ENCODE results near the gene RIOK2. TPM values are rescaled to one million over a fixed set of nuclear protein-coding genes. Genes with fewer than 3 reads are reported as not detected.

RIOK2 gene
- total and polyA plus RNA-seq, 2 of the 8 experiments (the other 6 are each of a cell fraction or from before 2014, with no cell fraction given): 5.4 to 35.0 TPM

GRCh38 chr5:97193355-97193688 lies 10.3 kb upstream of the RIOK2 start:
- H3K9ac ChIP-seq (replicated peaks in 1 of 4; ENCODE audit: extremely low read depth in 1 of 4, low read depth in 3 of 4, low read length in 3 of 4): no peak overlapping the region
- H2BK12ac ChIP-seq (ENCODE audit: low read depth, low read length): no peak overlapping the region
- H2BK20ac ChIP-seq (ENCODE audit: low read length): no peak overlapping the region
- TF ChIP-seq RAD21 (IDR thresholded peaks at IDR 0.05 in 1 of 2, conservative IDR thresholded peaks at IDR 0.05 in 1 of 2; ENCODE audit: low read depth in 2 of 2, low read length in 2 of 2): no peak
- TF ChIP-seq CBX5 (IDR thresholded peaks at IDR 0.05; ENCODE audit: low read depth, low read length): no peak
- no peak for TF ChIP-seq SIX5 (IDR thresholded peaks at IDR 0.05; ENCODE audit: low read depth, low read length)
- H4K8ac ChIP-seq (ENCODE audit: extremely low read depth, insufficient read depth, low read length): no peak overlapping the region
- H2BK5ac ChIP-seq (ENCODE audit: low read depth, low read length): no peak overlapping the region
- H3K14ac ChIP-seq (ENCODE audit: insufficient read length): no peak overlapping the region
- no peak overlapping the region for H2BK120ac ChIP-seq (replicated peaks; ENCODE audit: low read depth, low read length)
- no peaks in the 10 kb centered on the region for H4K20me1 ChIP-seq (replicated peaks in 1 of 2; ENCODE audit: control insufficient read depth in 1 of 2, insufficient read depth in 2 of 2, low read length in 2 of 2)
- H3K4me3 ChIP-seq (ENCODE audit: extremely low read depth in 1 of 4, insufficient read depth in 2 of 4, low read depth in 3 of 4, low read length in 4 of 4): no peak overlapping the region
- H3K4ac ChIP-seq (replicated peaks; ENCODE audit: insufficient read length, low read depth, low read length): no peak overlapping the region
- H2AFZ ChIP-seq (ENCODE audit: low read length): no peak overlapping the region
- no peak overlapping the region for H4K5ac ChIP-seq (ENCODE audit: insufficient read length, low read depth, low read length)
- no peaks in the 10 kb centered on the region for H3K9me3 ChIP-seq (ENCODE audit: insufficient read depth in 2 of 2, low read depth in 1 of 2, low read length in 1 of 2)
- H3K27me3 ChIP-seq (replicated peaks in 1 of 4; ENCODE audit: control insufficient read depth in 3 of 4, extremely low read depth in 1 of 4, insufficient read depth in 3 of 4, low read length in 3 of 4): no peaks in the 10 kb centered on the region
- 92% methylated on average over 4 of the region's 4 CpGs; no CpG with 5 or more reads in 1 of the 2 experiments for WGBS, 2 experiments (ENCODE audit: extremely low coverage in 1 of 2, insufficient coverage in 1 of 2, insufficient read length in 1 of 2, insufficient replicate concordance in 2 of 2, low coverage in 1 of 2, low lambda C conversion rate in 2 of 2, missing lambda C conversion rate in 1 of 2)
- CTCF ChIA-PET (ENCODE audit: partially characterized antibody): interaction anchor here (0.6 kb wide), 1 partner anchor 24 kb away, joined by 3 read pairs; no protein-coding TSS in a partner anchor
- H2AK5ac ChIP-seq (ENCODE audit: low read depth, low read length): no peak overlapping the region
- no peak for DNase-seq (ENCODE audit: low read depth in 1 of 2, low spot score in 2 of 2)
- POLR2A ChIA-PET (ENCODE audit: partially characterized antibody): no interaction called here
- FAIRE-seq: no peak
- H2BK15ac ChIP-seq (ENCODE audit: low read length): no peak overlapping the region
- H3K79me1 ChIP-seq (ENCODE audit: low read depth, low read length): no peaks in the 10 kb centered on the region
- no peak overlapping the region for H3K4me2 ChIP-seq (ENCODE audit: insufficient read depth in 1 of 2, low read depth in 2 of 2, low read length in 2 of 2)
- H3K4me1 ChIP-seq (replicated peaks in 1 of 4; ENCODE audit: control insufficient read depth in 3 of 4, insufficient read depth in 4 of 4, low read length in 3 of 4): no peaks in the 10 kb centered on the region
- no peaks in the 10 kb centered on the region for H3K23me2 ChIP-seq (ENCODE audit: low read depth, low read length)
- no peak overlapping the region for H3K56ac ChIP-seq (replicated peaks; ENCODE audit: insufficient read length, low read depth, low read length)
- H3K36me3 ChIP-seq (ENCODE audit: control insufficient read depth in 2 of 4, insufficient read depth in 4 of 4, low read length in 3 of 4): no peaks in the 10 kb centered on the region
- H3K23ac ChIP-seq (ENCODE audit: insufficient read length): no peak overlapping the region
- no peak overlapping the region for H4K91ac ChIP-seq (replicated peaks; ENCODE audit: insufficient read length, low read length)
- no peak overlapping the region for H3K18ac ChIP-seq (ENCODE audit: extremely low read depth, low read length)
- H3K79me2 ChIP-seq (ENCODE audit: control insufficient read depth in 1 of 2, insufficient read depth in 2 of 2, low read length in 2 of 2): no peaks in the 10 kb centered on the region
- H3K27ac ChIP-seq (ENCODE audit: low read depth, low read length): no peak overlapping the region
